ENCODE measurements around the gene NHLRC2.
"Not testable (repeated sequence)": the region's sequence is repeated elsewhere in the genome, so short reads cannot be mapped to it uniquely, and the experiment has no call there.

The NHLRC2 gene

DNA sequence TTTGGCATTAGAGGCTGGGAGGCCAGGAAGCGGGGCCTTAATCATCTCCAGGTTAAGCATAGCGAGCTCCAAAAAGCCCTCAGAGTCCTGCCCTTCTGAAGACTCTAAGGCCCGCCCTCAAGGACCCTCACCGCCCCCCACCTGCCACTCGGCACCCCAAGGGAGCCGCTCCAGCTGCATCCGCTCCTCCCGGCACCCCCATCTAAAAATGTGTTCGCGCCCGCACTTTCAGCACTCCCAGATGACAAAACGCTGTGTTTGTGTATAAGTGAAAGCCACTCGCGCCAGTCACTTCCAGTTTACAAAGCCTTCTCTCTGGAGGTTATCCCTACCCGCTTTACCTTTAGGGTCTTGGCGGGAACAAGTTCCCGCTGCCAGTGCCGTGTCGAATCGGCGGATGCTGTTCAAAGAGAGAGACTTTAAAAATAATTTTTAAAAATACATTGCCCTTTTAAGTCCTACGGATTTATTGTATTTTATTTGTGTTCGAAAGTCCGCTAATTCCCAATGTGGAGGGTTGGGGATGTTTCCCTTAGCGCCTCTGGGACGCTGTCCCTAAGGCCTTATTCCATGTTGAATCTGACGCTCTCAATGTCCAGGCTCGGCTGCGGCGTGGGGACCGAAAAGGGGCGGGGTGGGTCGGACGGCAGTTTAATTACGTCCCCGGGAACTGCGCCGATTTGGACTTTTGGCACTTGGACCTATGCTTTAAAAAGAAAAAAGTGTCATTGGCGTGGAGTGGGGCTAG, at the start of gene NHLRC2, which contains the start of gene DCLRE1A:
NHLRC2 (plus strand) TSS at position 649 of the 748 bp plus-strand sequence. CDS start 212 bp downstream, outside the sequence.
DCLRE1A (minus strand) TSS at position 70 of the 748 bp plus-strand sequence. CDS start 900 bp downstream, outside the sequence.
- DNase-seq: peak; percentile 88

GRCh38 chr10:113806503-113806902, 48.0 kb upstream of the NHLRC2 start:
- DNase-seq: no peak

DNA sequence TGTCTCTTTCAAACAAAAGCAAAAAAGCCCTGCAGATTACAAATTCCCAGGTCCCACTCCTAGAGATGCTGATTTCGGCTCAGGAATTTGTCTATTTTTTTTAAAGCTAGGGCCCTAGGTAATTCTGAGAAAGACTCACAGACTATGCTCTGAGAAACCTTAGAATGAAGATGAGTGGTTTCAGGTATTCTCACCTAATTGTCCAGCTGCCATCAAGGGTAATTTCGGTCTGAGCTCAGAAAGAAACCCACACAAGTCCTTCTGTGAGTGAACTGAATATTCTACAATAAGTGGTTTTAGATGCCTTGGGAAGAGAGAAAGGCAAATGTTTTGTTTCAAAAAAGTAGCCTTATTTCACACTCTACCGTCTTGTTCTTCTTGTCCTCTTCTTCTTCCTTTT, 46.3 kb upstream of the NHLRC2 start:
- no peak for DNase-seq

GRCh38 chr10:113814700-113815099, 39.8 kb upstream of the NHLRC2 start:
- DNase-seq: not testable (repeated sequence)

GRCh38 chr10:113819989-113820388, 34.5 kb upstream of the NHLRC2 start:
- no peak for DNase-seq

DNA sequence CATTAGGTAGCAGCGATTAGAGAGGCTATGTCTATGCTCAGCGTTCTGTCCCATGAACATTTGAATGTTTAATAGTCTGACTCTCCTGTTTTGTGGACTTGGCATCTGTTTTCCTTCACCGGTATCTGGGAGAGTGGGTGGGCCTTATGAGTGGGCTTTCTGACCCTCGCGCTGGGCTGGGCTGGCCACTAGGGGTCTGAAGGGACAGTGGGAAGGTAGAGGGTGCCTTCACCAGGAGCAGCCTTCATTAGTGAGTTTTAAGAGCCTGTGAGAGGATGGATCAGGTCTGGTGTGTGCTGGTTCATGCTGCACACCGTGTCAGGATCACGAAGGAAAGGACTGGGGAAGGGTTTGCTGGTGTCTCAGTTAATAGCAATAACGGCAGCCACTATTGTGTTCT, 34.0 kb upstream of the NHLRC2 start:
- no peak for DNase-seq

DNA sequence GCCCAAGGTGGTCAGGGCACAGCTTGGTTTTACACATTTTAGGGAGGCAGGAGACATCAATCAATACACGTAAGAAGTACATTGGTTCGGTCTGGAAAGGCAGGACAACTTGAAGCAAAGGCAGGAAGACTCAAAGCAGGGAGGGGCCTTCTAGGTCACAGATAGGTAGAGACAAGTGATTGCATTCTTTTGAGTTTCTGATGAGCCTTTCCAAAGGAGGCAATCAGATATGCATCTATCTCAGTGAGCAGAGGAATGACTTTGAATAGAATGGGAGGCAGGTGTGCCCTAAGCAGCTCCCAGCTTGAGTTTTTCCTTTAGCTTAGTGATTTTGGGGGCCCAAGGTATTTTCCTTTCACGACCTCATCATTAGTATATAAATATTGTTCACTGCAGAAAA, 33.2 kb upstream of the NHLRC2 start:
- DNase-seq: not testable (repeated sequence)

- no peak for DNase-seq
These were observed 32.3 kb upstream of the NHLRC2 start for GRCh38 chr10:113822174-113822573.

DNA sequence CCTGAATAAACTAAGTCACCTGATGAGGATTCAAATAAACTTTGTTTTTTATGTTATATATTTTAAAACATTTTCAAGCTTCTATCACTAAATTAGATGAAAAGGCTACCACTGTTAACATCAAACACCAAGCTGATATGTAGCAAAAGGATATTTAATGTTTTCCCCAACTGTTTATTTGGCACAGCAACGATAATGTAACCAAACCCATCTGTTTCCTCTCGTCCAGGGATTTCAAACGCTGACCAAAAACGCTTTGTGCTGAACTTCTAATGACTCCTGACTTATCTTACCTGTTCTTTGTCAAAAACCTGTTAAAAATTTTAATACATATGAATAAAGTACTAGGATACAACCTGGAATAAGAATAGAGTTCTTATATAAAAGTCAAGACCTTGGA, 31.1 kb upstream of the NHLRC2 start:
- no peak for DNase-seq

GRCh38 chr10:113825791-113826190, 28.7 kb upstream of the NHLRC2 start:
- no peak for DNase-seq

DNA sequence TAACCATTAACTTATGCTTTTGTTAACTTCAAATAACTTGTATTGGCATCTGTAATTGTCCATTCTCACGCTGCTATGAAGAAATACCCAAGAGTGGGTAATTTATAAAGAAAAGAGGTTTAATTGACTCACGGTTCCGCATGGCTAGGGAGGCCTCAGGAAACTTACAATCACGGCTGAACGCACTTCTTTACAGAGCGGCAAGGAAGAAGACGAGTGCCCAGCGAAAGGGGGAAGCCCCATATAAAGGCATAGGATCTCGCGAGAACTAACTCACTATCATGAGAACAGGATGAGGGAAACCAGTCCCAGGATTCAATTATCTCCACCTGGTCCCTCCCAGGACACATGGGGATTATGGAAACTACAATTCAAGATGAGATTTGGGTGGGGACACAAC, 25.9 kb upstream of the NHLRC2 start:
- DNase-seq: not testable (repeated sequence)

- no peak for DNase-seq
These were observed 12.3 kb upstream of the NHLRC2 start for GRCh38 chr10:113842171-113842570.

DNA sequence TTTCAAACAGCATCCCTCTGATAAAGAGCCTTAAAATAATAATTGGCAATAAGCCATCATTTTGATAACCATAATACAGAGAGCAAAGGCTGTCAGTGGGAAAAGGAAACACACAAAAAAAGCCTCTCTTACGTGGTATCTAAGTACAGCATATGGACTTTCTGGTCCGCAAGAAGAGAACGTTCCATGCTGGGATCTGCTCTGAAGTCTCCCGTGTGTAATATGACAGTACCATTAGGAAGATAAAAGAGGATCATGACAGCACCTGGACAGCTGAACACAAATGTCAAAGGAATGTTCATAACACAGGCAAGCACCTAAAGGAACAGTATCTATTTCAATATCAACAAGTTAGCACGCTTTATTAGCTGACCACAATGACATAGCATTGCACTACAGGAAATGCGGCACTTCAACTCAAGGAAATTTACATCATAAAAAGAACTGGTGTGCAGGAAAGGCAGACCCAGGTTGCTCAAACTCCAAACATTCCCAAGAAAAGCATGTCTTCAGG, 10.4 kb upstream of the NHLRC2 start:
- DNase-seq: no peak

GRCh38 chr10:113846036-113846435, 8.4 kb upstream of the NHLRC2 start:
- DNase-seq: no peak

GRCh38 chr10:113849140-113849803, 5.2 kb upstream of the NHLRC2 start:
- no peak for DNase-seq

DNA sequence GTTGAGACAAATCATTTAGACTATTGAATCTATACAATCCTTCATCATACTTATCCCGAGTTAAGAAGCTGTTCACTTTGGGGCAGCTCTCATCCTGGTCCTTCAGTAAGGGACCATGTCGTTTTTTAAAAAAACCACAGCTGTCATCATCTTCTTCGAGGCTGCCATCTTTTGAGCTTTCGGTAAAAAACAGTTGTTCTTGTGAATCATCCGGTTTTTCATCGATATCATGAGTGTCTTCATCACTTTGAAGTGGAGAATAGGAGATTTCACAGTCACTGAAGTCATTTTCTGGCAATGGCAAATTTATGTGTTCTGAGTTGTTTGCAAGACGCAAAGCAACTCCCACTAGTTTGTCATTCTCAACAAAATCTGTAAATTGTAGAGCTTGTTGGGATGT, 4.5 kb upstream of the NHLRC2 start:
- no peak for DNase-seq

DNA sequence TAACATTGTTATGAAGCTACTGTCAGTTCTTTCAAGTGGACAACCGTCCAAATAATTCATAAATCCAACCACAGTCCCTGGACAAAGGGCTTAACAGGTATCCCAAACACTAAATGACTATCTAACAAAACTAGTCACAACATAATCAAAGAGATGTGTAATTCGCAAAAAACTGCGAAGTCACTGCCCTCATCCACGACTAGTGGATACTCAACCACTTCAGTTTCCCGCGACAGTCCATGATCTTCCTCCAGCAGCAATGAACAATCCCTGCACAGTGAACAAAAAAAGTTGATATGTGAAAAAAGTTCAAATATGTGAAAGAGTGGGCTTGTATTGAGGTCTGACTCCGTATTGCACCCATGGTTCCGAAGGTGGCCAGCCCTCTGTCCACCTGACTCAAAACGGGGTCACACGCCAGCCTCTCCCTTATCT, 866 bp upstream of the NHLRC2 start:
- DNase-seq: no peak

GRCh38 chr10:113854761-113855588, 514 bp downstream of the NHLRC2 start:
- DNase-seq: peak; percentile 76

DNA sequence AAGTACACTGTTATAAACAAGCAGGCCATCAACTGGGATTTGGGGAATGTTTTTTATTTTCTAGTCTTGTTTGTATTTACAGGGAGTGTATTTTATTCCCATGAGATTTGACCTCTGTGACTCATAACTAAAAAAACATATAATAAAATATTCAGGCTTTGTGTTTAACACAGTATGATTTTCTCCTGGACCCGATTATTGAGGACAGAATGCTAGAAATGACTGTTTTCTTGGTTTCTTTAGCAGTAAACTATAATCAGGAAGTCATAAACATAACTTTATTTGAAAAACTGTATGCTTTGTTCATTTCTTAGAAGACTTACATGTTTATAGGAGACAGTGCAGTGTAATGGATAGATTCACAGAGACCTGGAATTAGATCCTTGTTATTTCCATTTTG, 2.1 kb downstream of the NHLRC2 start:
- DNase-seq: no peak

GRCh38 chr10:113857210-113857609, 2.7 kb downstream of the NHLRC2 start:
- DNase-seq: no peak

GRCh38 chr10:113858541-113858940, 4.1 kb downstream of the NHLRC2 start:
- DNase-seq: no peak

- no peak for DNase-seq
These were observed 4.8 kb downstream of the NHLRC2 start for GRCh38 chr10:113859261-113859660.

- DNase-seq: no peak
These were observed 11.4 kb downstream of the NHLRC2 start for GRCh38 chr10:113865901-113866300.

Data from right hindlimb (tissue), 1 donor.